NCI-H146 (cell line): ENCODE measurements around the gene CD19.

Experiments
- DNase-seq: peaks from one replicate; lab custom pipeline; 2025; lab: John Stamatoyannopoulos, UW

Gene CD19

GRCh38 chr16:28982418-28982817 lies 50.6 kb downstream of the CD19 start:
- no peak for DNase-seq

GRCh38 chr16:28982949-28983348 lies 51.2 kb downstream of the CD19 start:
- no peak for DNase-seq

- DNase-seq: no peak
These were observed 51.9 kb downstream of the CD19 start for GRCh38 chr16:28983644-28984043.

GRCh38 chr16:28984091-28984490 lies 52.3 kb downstream of the CD19 start:
- DNase-seq: no peak

GRCh38 chr16:28984619-28985135 lies 52.9 kb downstream of the CD19 start, which contains the start of gene LAT:
Gene LAT (plus strand): TSS chr16:28985052. CDS start chr16:28985418, 366 bp downstream.
- DNase-seq: no peak

- DNase-seq: no peak
These were observed 53.7 kb downstream of the CD19 start for GRCh38 chr16:28985211-28986041.

GRCh38 chr16:28986046-28986445 lies 54.3 kb downstream of the CD19 start:
- no peak for DNase-seq

GRCh38 chr16:28986492-28986891 lies 54.7 kb downstream of the CD19 start:
- DNase-seq: no peak

GRCh38 chr16:28987170-28987853 lies 55.5 kb downstream of the CD19 start:
- no peak for DNase-seq
